Measurements from ENCODE around the gene UBE2J1.

The UBE2J1 gene

DNA sequence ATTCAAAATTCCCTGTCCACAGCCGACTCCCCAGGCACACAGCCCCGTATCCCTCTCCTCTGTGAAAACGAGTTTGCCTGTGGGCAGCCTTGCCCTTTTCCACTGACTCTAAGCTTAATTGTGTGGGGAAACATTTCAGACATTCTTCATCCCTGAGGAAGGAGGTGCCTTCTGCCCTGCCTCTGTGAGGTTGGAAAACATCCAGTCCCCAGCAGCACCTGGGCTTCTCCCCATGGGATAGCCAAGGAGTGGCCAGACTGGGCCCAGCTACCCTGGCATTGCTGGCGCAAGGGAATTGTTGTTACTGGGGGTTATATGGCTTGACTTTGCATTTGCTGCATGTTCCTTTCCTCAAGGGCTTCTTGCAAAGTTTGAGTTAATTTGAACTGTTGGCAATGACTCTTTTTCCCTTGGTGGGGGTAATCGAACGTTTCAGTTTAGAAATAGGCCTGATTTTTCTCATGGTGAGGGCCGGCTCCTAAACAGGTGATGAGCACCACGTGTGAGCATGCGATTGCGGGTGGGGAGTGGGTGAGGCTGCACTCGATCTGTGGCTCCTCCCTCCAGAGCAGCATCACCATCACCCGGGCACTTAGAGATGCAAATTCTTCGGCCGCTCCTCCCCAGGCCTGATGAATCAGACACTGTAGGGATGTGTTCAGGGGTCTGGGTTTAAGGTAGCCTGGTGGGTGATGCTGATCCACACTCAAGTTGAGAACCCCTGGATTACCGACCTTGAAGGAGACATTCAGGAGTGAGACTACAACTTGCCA lies 67.4 kb downstream of the UBE2J1 start:
- no peaks in the 10 kb centered on the region for H3K36me3 ChIP-seq (ENCODE audit: insufficient read depth, low read length)
- H3K27me3 ChIP-seq (ENCODE audit: control insufficient read depth, insufficient read depth, low read length): peaks cover 84% of the 10 kb centered on the region
- H3K4me1 ChIP-seq (ENCODE audit: control insufficient read depth, insufficient read depth, low read length): no peaks in the 10 kb centered on the region
- no peak overlapping the region for H3K4me3 ChIP-seq (ENCODE audit: low read length)
- no peaks in the 10 kb centered on the region for H3K9me3 ChIP-seq (replicated peaks; ENCODE audit: low read length)
- no peak overlapping the region for H3K4me2 ChIP-seq (ENCODE audit: low read length)
- no peak overlapping the region for H3K9ac ChIP-seq (ENCODE audit: low read depth, low read length)

DNA sequence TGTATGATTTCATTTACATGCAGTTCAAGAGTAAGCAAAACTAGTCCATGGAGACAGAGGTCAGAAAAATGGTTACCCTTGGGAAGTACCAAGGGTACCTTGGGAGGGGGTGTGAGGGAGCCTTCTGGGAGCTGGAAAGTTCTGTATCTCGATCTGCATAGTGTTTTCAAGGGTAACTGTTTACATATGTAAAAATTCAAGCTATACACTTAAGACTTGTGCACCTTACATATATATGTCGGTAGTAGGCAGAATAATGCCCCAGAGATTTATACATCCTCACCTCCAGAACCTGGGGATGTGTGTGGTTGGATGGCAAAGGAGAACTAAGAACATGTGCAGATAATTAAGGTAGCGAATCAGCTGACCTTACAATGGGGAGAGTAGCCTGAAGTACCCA lies 68.4 kb downstream of the UBE2J1 start:
- Histone ChIP-seq H3K36me3 (ENCODE audit: insufficient read depth, low read length) (no peaks in the 10 kb centered on the region), H3K4me3 (ENCODE audit: low read length) (no peak overlapping the region), H3K9ac (ENCODE audit: low read depth, low read length) (no peak overlapping the region), H3K9me3 (replicated peaks; ENCODE audit: low read length) (no peaks in the 10 kb centered on the region), H3K4me1 (ENCODE audit: control insufficient read depth, insufficient read depth, low read length) (no peaks in the 10 kb centered on the region), H3K27me3 (ENCODE audit: control insufficient read depth, insufficient read depth, low read length) (peaks cover 75% of the 10 kb centered on the region), H3K4me2 (ENCODE audit: low read length) (no peak overlapping the region)

DNA sequence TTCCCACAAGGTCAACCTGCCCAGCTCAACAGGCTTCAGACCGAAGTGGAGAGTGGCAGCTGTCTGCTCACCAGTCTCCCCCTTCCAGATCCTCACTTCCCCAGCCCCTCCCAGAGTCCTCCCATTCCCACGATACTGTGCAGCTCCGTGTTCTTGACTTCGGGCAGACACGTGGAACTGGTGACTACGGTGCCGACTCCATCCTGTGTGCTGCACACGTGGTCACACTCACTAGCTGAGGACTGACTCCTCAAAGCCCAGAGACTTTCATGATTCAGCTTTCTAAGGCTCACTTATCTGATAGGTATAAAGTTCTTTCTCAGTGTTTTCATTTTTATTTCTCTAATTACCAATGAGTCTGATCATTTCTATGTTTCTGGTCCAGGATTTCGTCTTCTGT lies 69.8 kb downstream of the UBE2J1 start:
- no peaks in the 10 kb centered on the region for H3K36me3 ChIP-seq (ENCODE audit: insufficient read depth, low read length)
- no peak overlapping the region for H3K4me2 ChIP-seq (ENCODE audit: low read length)
- no peaks in the 10 kb centered on the region for H3K9me3 ChIP-seq (replicated peaks; ENCODE audit: low read length)
- H3K4me3 ChIP-seq (ENCODE audit: low read length): no peak overlapping the region
- no peaks in the 10 kb centered on the region for H3K4me1 ChIP-seq (ENCODE audit: control insufficient read depth, insufficient read depth, low read length)
- H3K27me3 ChIP-seq (ENCODE audit: control insufficient read depth, insufficient read depth, low read length): peaks cover 77% of the 10 kb centered on the region
- no peak overlapping the region for H3K9ac ChIP-seq (ENCODE audit: low read depth, low read length)

DNA sequence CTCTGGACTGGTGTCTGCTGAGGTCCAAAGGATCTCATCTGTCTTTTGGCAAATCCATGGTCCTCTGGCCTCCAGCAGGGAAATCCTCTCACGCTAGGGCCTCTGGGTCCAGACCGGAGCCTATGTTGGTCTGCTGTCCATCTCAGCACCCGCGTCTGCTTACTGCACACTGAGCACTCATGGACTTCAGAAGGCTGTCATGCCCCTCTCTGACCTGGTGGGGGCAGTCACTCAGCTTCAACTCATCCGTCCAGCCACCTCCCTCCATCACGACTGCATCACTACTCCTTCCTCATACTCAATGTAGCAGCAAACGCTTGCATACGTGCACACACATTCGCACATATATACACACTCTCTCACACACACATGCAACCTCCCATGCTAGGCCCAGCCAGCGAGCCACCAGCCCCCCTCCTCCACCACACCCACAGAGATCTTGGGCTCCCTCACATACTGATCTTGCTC lies 70.7 kb downstream of the UBE2J1 start:
- no peak overlapping the region for H3K4me3 ChIP-seq (ENCODE audit: low read length)
- no peaks in the 10 kb centered on the region for H3K36me3 ChIP-seq (ENCODE audit: insufficient read depth, low read length)
- no peak overlapping the region for H3K9ac ChIP-seq (ENCODE audit: low read depth, low read length)
- no peaks in the 10 kb centered on the region for H3K9me3 ChIP-seq (replicated peaks; ENCODE audit: low read length)
- H3K27me3 ChIP-seq (ENCODE audit: control insufficient read depth, insufficient read depth, low read length): peaks cover 73% of the 10 kb centered on the region
- no peaks in the 10 kb centered on the region for H3K4me1 ChIP-seq (ENCODE audit: control insufficient read depth, insufficient read depth, low read length)
- H3K4me2 ChIP-seq (ENCODE audit: low read length): no peak overlapping the region

DNA sequence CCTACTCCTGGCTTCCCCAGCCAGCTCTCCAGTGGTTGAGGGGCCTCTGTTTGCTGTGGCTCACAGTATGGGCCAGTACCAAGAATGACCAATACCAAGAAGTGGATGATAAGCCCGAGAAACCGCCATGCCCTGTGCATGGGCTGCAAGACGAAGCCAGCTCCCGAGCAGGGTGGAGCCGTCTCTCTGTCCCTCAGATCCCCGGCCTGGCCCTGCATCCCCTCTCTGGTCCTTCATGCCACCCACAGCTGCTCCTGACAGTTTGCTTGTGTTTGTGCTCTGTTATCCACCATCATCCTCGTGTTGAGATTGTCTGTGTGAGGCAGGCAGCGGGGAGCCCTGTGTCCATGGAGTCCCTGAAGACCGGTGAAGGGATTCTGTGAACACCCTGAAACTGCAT lies 73.6 kb downstream of the UBE2J1 start:
- H3K36me3 ChIP-seq (ENCODE audit: insufficient read depth, low read length): no peaks in the 10 kb centered on the region
- no peak overlapping the region for H3K4me2 ChIP-seq (ENCODE audit: low read length)
- H3K27me3 ChIP-seq (ENCODE audit: control insufficient read depth, insufficient read depth, low read length): peaks cover 57% of the 10 kb centered on the region
- H3K9ac ChIP-seq (ENCODE audit: low read depth, low read length): no peak overlapping the region
- no peak overlapping the region for H3K4me3 ChIP-seq (ENCODE audit: low read length)
- H3K9me3 ChIP-seq (replicated peaks; ENCODE audit: low read length): no peaks in the 10 kb centered on the region
- no peaks in the 10 kb centered on the region for H3K4me1 ChIP-seq (ENCODE audit: control insufficient read depth, insufficient read depth, low read length)
